Neutrophil (primary cell): ENCODE data around the gene PTK6.

ENCODE experiments used
- H3K27ac ChIP-seq: fragments of 200-600 bp; sonication (generic); 2 replicates; pipeline ENCODE4 v1.5.1; 2016; ENCODE audit warnings: mild to moderate bottlenecking, moderate library complexity
- H3K27me3 ChIP-seq: fragments of 200-600 bp; sonication (generic); 2 replicates; pipeline ENCODE4 v1.6.0; 2016; ENCODE audit warnings: mild to moderate bottlenecking
- H3K36me3 ChIP-seq: fragments of 200-600 bp; sonication (generic); 2 replicates; pipeline ENCODE4 v1.5.1; 2017
- H3K4me1 ChIP-seq, 2 experiments: fragments of 200-600 bp in 1 of 2; sonication (generic) in 1 of 2; 1 replicate in 1 of 2; 2 replicates in 1 of 2; pipeline versions ENCODE4 v1.5.1 to v1.6.1; 2013 to 2016; ENCODE audit warnings: low read depth in 1 of 2, low read length in 1 of 2, mild to moderate bottlenecking in 1 of 2, moderate library complexity in 1 of 2; ENCODE audit not compliant: control insufficient read depth in 1 of 2, insufficient read depth in 1 of 2
- H3K4me3 ChIP-seq, 2 experiments: fragments of 200-600 bp in 1 of 2; sonication (generic) in 1 of 2; 1 replicate in 1 of 2; 2 replicates in 1 of 2; pipeline ENCODE4 v1.5.1; 2013 to 2016; ENCODE audit warnings: low read depth in 1 of 2, low read length in 1 of 2, mild to moderate bottlenecking in 1 of 2, moderate library complexity in 1 of 2
- H3K9me3 ChIP-seq: fragments of 200-600 bp; sonication (generic); 2 replicates; pipeline ENCODE4 v1.5.1; 2016
- CTCF ChIP-seq: fragments of 200-600 bp; sonication (generic); IDR thresholded peaks from 2 replicates; pipeline ENCODE4 v1.5.1; 2016; ENCODE audit warnings: antibody characterized with exemption

The PTK6 gene

GRCh38 chr20:63508072-63508768, 29.0 kb downstream of the PTK6 start:
- no peak overlapping the region for H3K27ac ChIP-seq
- H3K4me1 ChIP-seq, result no peaks in the 10 kb centered on the region
- TF ChIP-seq CTCF, result no peak
- peaks cover 65% of the 10 kb centered on the region for H3K27me3 ChIP-seq
- H3K4me3 ChIP-seq, result no peak overlapping the region
- H3K36me3 ChIP-seq, result no peaks in the 10 kb centered on the region
- no peaks in the 10 kb centered on the region for H3K9me3 ChIP-seq

- Histone ChIP-seq H3K4me1 (no peaks in the 10 kb centered on the region), H3K36me3 (no peaks in the 10 kb centered on the region), H3K27ac (no peak overlapping the region), H3K9me3 (no peaks in the 10 kb centered on the region), H3K27me3 (peaks cover 66% of the 10 kb centered on the region), H3K4me3 (no peak overlapping the region)
- no peak for TF ChIP-seq CTCF
Observed at GRCh38 chr20:63507083-63507743, 30.0 kb downstream of the PTK6 start.

- Histone ChIP-seq H3K4me3 (no peak overlapping the region), H3K27me3 (peaks cover 68% of the 10 kb centered on the region)
- no peak for TF ChIP-seq CTCF
Observed at GRCh38 chr20:63505723-63506122, 31.5 kb downstream of the PTK6 start.

GRCh38 chr20:63505281-63505680, 31.9 kb downstream of the PTK6 start:
- no peak overlapping the region for H3K4me3 ChIP-seq
- no peaks in the 10 kb centered on the region for H3K4me1 ChIP-seq
- no peak overlapping the region for H3K27ac ChIP-seq
- no peak for TF ChIP-seq CTCF
- no peaks in the 10 kb centered on the region for H3K9me3 ChIP-seq
- H3K27me3 ChIP-seq, result peaks cover 68% of the 10 kb centered on the region
- no peaks in the 10 kb centered on the region for H3K36me3 ChIP-seq

More at GRCh38 chr20:63505723-63506122, 31.5 kb downstream of the PTK6 start:
- no peak overlapping the region for H3K27ac ChIP-seq
- no peaks in the 10 kb centered on the region for H3K36me3 ChIP-seq
- no peaks in the 10 kb centered on the region for H3K9me3 ChIP-seq
- H3K4me1 ChIP-seq, result no peaks in the 10 kb centered on the region

- TF ChIP-seq CTCF, result no peak
- no peak overlapping the region for H3K27ac ChIP-seq
- H3K4me1 ChIP-seq, result no peaks in the 10 kb centered on the region
- H3K36me3 ChIP-seq, result no peaks in the 10 kb centered on the region
- H3K9me3 ChIP-seq, result no peaks in the 10 kb centered on the region
- peaks cover 68% of the 10 kb centered on the region for H3K27me3 ChIP-seq
- no peak overlapping the region for H3K4me3 ChIP-seq
Observed at GRCh38 chr20:63504642-63505041, 32.5 kb downstream of the PTK6 start.
